Measurements from ENCODE around the gene INSL6. TPM values are rescaled to one million over a fixed set of nuclear protein-coding genes. Genes with fewer than 3 reads are reported as not detected.
A peak's percentile ranks its signal among the peaks of the same experiment; 100 is the strongest.
"Not testable (repeated sequence)": the region's sequence is repeated elsewhere in the genome, so short reads cannot be mapped to it uniquely, and the experiment has no call there.

INSL6 gene
- total and polyA plus RNA-seq, 5 donors, result not detected

- DNase-seq; H3K27ac ChIP-seq (ENCODE audit: low read length); H3K9me3 ChIP-seq (ENCODE audit: control insufficient read depth, low read length); H3K4me3 ChIP-seq (ENCODE audit: low read length); H3K4me1 ChIP-seq (ENCODE audit: control insufficient read depth, insufficient read depth, low read length); H3K27me3 ChIP-seq (ENCODE audit: control insufficient read depth, insufficient read depth); ATAC-seq: not testable (repeated sequence)
- intact Hi-C loops (cut with DNase I), result loop anchor here (10.0 kb wide), 3 partner anchors 244 to 424 kb away; no protein-coding TSS in a partner anchor
- 81% methylated on average over 2 of the region's 2 CpGs for WGBS
These were observed 4.8 kb downstream of the INSL6 start for GRCh38 chr9:5180631-5181030.

GRCh38 chr9:5178126-5178805 lies 7.2 kb downstream of the INSL6 start:
- H3K27ac ChIP-seq (ENCODE audit: low read length), result no peak overlapping the region
- no peak for DNase-seq
- 88% methylated on average over 4 of the region's 4 CpGs for WGBS
- no peaks in the 10 kb centered on the region for H3K4me1 ChIP-seq (ENCODE audit: control insufficient read depth, insufficient read depth, low read length)
- no peaks in the 10 kb centered on the region for H3K27me3 ChIP-seq (ENCODE audit: control insufficient read depth, insufficient read depth)
- H3K4me3 ChIP-seq (ENCODE audit: low read length), result no peak overlapping the region
- no peaks in the 10 kb centered on the region for H3K9me3 ChIP-seq (ENCODE audit: control insufficient read depth, low read length)
- ATAC-seq, result no peak
- intact Hi-C loops (cut with DNase I), result no loop called here

GRCh38 chr9:5146241-5146640 lies 39.2 kb downstream of the INSL6 start:
- Histone ChIP-seq H3K27me3 (ENCODE audit: control insufficient read depth, insufficient read depth) (no peaks in the 10 kb centered on the region), H3K4me1 (ENCODE audit: control insufficient read depth, insufficient read depth, low read length) (no peaks in the 10 kb centered on the region), H3K9me3 (ENCODE audit: control insufficient read depth, low read length) (no peaks in the 10 kb centered on the region), H3K4me3 (ENCODE audit: low read length) (no peak overlapping the region), H3K27ac (ENCODE audit: low read length) (no peak overlapping the region)
- ATAC-seq, result no peak
- intact Hi-C loops (cut with DNase I), result no loop called here
- WGBS, result 92% methylated on average over 1 of the region's 1 CpG
- DNase-seq, result no peak

DNA sequence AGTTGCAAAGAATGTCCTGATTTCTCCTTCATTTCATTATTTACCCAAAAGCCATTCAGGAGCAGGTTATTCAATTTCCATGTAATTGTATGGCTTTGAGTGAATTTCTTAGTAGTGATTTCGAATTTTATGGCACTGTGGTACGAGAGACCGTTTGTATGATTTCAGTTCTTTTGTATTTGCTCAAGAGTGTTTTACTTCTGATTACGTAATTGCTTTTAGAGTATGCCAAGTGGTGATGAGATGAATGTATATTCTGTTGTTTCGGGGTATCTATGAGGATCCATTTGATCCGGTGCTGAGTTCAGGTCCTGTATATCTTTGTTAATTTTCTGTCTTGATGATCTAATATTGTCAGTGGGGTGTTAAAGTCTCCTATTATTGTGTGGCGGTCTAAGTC lies 41.2 kb downstream of the INSL6 start:
- Histone ChIP-seq H3K27ac (ENCODE audit: low read length) (no peak overlapping the region), H3K27me3 (ENCODE audit: control insufficient read depth, insufficient read depth) (no peaks in the 10 kb centered on the region), H3K4me3 (ENCODE audit: low read length) (no peak overlapping the region), H3K4me1 (ENCODE audit: control insufficient read depth, insufficient read depth, low read length) (no peaks in the 10 kb centered on the region), H3K9me3 (ENCODE audit: control insufficient read depth, low read length) (no peaks in the 10 kb centered on the region)
- intact Hi-C loops (cut with DNase I), result no loop called here
- 92% methylated on average over 7 of the region's 7 CpGs for WGBS
- DNase-seq (no peak), ATAC-seq (no peak)

DNA sequence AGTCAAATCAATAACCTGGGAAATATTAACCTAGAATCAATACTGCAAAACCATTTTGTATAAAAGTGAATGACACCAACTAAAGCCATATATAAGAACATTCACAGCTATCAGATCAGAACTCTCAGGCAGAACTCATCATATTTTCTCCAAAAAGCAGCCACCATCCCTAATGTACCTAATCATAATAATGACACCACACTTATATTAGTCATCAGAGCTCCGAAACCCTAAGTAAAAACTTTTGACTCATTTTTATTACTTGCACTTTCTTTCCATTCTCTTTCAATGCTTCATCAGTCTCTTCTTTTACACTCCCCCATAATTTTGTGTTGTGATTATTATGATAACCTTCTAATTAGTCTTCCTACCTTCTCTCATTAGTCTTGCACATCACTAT lies 45.3 kb downstream of the INSL6 start:
- Histone ChIP-seq H3K27me3 (ENCODE audit: control insufficient read depth, insufficient read depth) (no peaks in the 10 kb centered on the region), H3K27ac (ENCODE audit: low read length) (no peak overlapping the region), H3K9me3 (ENCODE audit: control insufficient read depth, low read length) (no peaks in the 10 kb centered on the region), H3K4me3 (ENCODE audit: low read length) (no peak overlapping the region), H3K4me1 (ENCODE audit: control insufficient read depth, insufficient read depth, low read length) (no peaks in the 10 kb centered on the region)
- DNase-seq, result no peak
- intact Hi-C loops (cut with DNase I), result no loop called here
- no peak for ATAC-seq
- 92% methylated on average over 1 of the region's 1 CpG for WGBS

- WGBS, result 90% methylated on average over 3 of the region's 3 CpGs
- intact Hi-C loops (cut with DNase I), result no loop called here
- no peak for ATAC-seq
- no peak overlapping the region for H3K27ac ChIP-seq (ENCODE audit: low read length)
- no peaks in the 10 kb centered on the region for H3K9me3 ChIP-seq (ENCODE audit: control insufficient read depth, low read length)
- no peaks in the 10 kb centered on the region for H3K27me3 ChIP-seq (ENCODE audit: control insufficient read depth, insufficient read depth)
- H3K4me1 ChIP-seq (ENCODE audit: control insufficient read depth, insufficient read depth, low read length), result no peaks in the 10 kb centered on the region
- no peak overlapping the region for H3K4me3 ChIP-seq (ENCODE audit: low read length)
- no peak for DNase-seq
These were observed 62.9 kb downstream of the INSL6 start for GRCh38 chr9:5122516-5122915.

GRCh38 chr9:5122116-5122515 lies 63.3 kb downstream of the INSL6 start:
- DNase-seq (no peak), ATAC-seq (no peak)

GRCh38 chr9:5113994-5114748 lies 71.3 kb downstream of the INSL6 start:
- ATAC-seq (peak in 1 of 2 donors; percentile 19), DNase-seq (peak in 2 of 3 donors; percentile 26 to 32)
- H3K9me3 ChIP-seq (ENCODE audit: control insufficient read depth, low read length), result no peaks in the 10 kb centered on the region
- no peaks in the 10 kb centered on the region for H3K4me1 ChIP-seq (ENCODE audit: control insufficient read depth, insufficient read depth, low read length)
- WGBS, result 96% methylated on average over 22 of the region's 22 CpGs
- no peak overlapping the region for H3K27ac ChIP-seq (ENCODE audit: low read length)
- H3K4me3 ChIP-seq (ENCODE audit: low read length), result no peak overlapping the region
- intact Hi-C loops (cut with DNase I), result no loop called here
- H3K27me3 ChIP-seq (ENCODE audit: control insufficient read depth, insufficient read depth), result no peaks in the 10 kb centered on the region

More at GRCh38 chr9:5122116-5122515, 63.3 kb downstream of the INSL6 start:
- Histone ChIP-seq H3K4me3 (ENCODE audit: low read length) (no peak overlapping the region), H3K4me1 (ENCODE audit: control insufficient read depth, insufficient read depth, low read length) (no peaks in the 10 kb centered on the region), H3K27ac (ENCODE audit: low read length) (no peak overlapping the region), H3K9me3 (ENCODE audit: control insufficient read depth, low read length) (no peaks in the 10 kb centered on the region), H3K27me3 (ENCODE audit: control insufficient read depth, insufficient read depth) (no peaks in the 10 kb centered on the region)
- 71% methylated on average over 1 of the region's 1 CpG for WGBS
- intact Hi-C loops (cut with DNase I), result no loop called here

Other genes with a start within 250 kb of the INSL6 start
- gene JAK2, start 200.4 kb downstream of the INSL6 start, total RNA-seq, result 10 to 100 TPM; 10.4 to 14.6 (median 12.2) TPM
- 4.5 TPM for gene JAK2, start 200.4 kb downstream of the INSL6 start, polyA plus RNA-seq
- gene INSL4, start 45.8 kb upstream of the INSL6 start, total RNA-seq, result not detected
- gene INSL4, start 45.8 kb upstream of the INSL6 start, polyA plus RNA-seq, result not detected
- gene RLN2, start 119.1 kb upstream of the INSL6 start, total RNA-seq, result 1 to 10 TPM in 1 of 4 donors, under 1 TPM in 1, not detected in 2; 0.77 to 1.1 TPM
- gene RLN2, start 119.1 kb upstream of the INSL6 start, polyA plus RNA-seq, result 0.59 TPM
- under 1 TPM in 1 of 4 donors, not detected in 3; 0.32 TPM for gene RLN1, start 154.2 kb upstream of the INSL6 start, total RNA-seq
- gene RLN1, start 154.2 kb upstream of the INSL6 start, polyA plus RNA-seq, result 0.16 TPM